HG03558 (cell line): ENCODE results near the gene NTRK3.

Experiments used
- ATAC-seq: cut with Tn5 transposase; IDR thresholded peaks from one replicate; pipeline ENCODE4 v1.9.1; 2021; ENCODE audit warnings: moderate number of reproducible peaks; ENCODE audit not compliant: unreplicated experiment; ENCODE audit errors: extremely low read depth

The NTRK3 gene

GRCh38 chr15:88127432-88127790 lies 129.1 kb downstream of the NTRK3 start:
- no peak for ATAC-seq

GRCh38 chr15:88126695-88127431 lies 129.7 kb downstream of the NTRK3 start:
- no peak for ATAC-seq

- no peak for ATAC-seq
Observed at GRCh38 chr15:88125576-88125975, 131.0 kb downstream of the NTRK3 start.

- no peak for ATAC-seq
Observed at GRCh38 chr15:88124199-88124598, 132.3 kb downstream of the NTRK3 start.

GRCh38 chr15:88121968-88122530 lies 134.5 kb downstream of the NTRK3 start:
- no peak for ATAC-seq

GRCh38 chr15:88120026-88120425 lies 136.5 kb downstream of the NTRK3 start:
- ATAC-seq: no peak

- ATAC-seq: no peak
Observed at GRCh38 chr15:88118741-88119140, 137.8 kb downstream of the NTRK3 start.

- ATAC-seq: no peak
Observed at GRCh38 chr15:88118035-88118434, 138.5 kb downstream of the NTRK3 start.

GRCh38 chr15:88115486-88116152 lies 140.9 kb downstream of the NTRK3 start:
- ATAC-seq: no peak

GRCh38 chr15:88113613-88114308 lies 142.8 kb downstream of the NTRK3 start:
- no peak for ATAC-seq

GRCh38 chr15:88108991-88109390 lies 147.5 kb downstream of the NTRK3 start:
- no peak for ATAC-seq

GRCh38 chr15:88108477-88108876 lies 148.1 kb downstream of the NTRK3 start:
- ATAC-seq: no peak

- ATAC-seq: no peak
Observed at GRCh38 chr15:88106074-88106473, 150.5 kb downstream of the NTRK3 start.

GRCh38 chr15:88104357-88104756 lies 152.2 kb downstream of the NTRK3 start:
- ATAC-seq: no peak

GRCh38 chr15:88100181-88100580 lies 156.4 kb downstream of the NTRK3 start:
- no peak for ATAC-seq

- no peak for ATAC-seq
Observed at GRCh38 chr15:88098361-88098760, 158.2 kb downstream of the NTRK3 start.

GRCh38 chr15:88091444-88092016 lies 165.0 kb downstream of the NTRK3 start:
- no peak for ATAC-seq

GRCh38 chr15:88090481-88091011 lies 166.0 kb downstream of the NTRK3 start:
- no peak for ATAC-seq

GRCh38 chr15:88089731-88090130 lies 166.8 kb downstream of the NTRK3 start:
- no peak for ATAC-seq

GRCh38 chr15:88089024-88089620 lies 167.4 kb downstream of the NTRK3 start:
- ATAC-seq: no peak
